MCF 10A (cell line): Measurements from ENCODE around the gene CORO1A. TPM values are rescaled to one million over a fixed set of nuclear protein-coding genes. Genes with fewer than 3 reads are reported as not detected.

Source experiments
- BruUV-seq: library from RNA; stranded (reverse); fragments of 400-500 nt; replicated peaks from 2 replicates; lab custom pipeline; 2021; lab: Mats Ljungman, UMichigan
- CTCF ChIA-PET: fragments of 300-600 bp; sonication (Branson Sonifier 250); formaldehyde crosslinking; extraction: SDS; loops from one replicate; lab custom pipeline; 2021; ENCODE audit warnings: antibody characterized with exemption, inconsistent platforms; lab: Yijun Ruan, JAX
- POLR2A ChIA-PET: fragments of 300-600, 350-650 bp; sonication (Branson Sonifier 250); formaldehyde crosslinking; extraction: SDS; loops from one replicate; lab custom pipeline; 2020; ENCODE audit warnings: antibody characterized with exemption, inconsistent platforms; lab: Yijun Ruan, JAX
- DNase-seq: peaks from one replicate; pipeline ENCODE4 v3.0.0-alpha.2; 2018; ENCODE audit not compliant: unreplicated experiment
- H3K27ac Mint-ChIP-seq: one replicate; pipeline ENCODE4 v1.8.0; 2022; ENCODE audit warnings: mild to moderate bottlenecking, low read depth, mixed read lengths; ENCODE audit not compliant: unreplicated experiment
- H3K27me3 Mint-ChIP-seq: one replicate; pipeline ENCODE4 v1.8.0; 2022; ENCODE audit warnings: mixed read lengths; ENCODE audit not compliant: insufficient read depth, unreplicated experiment
- H3K36me3 Mint-ChIP-seq: one replicate; pipeline ENCODE4 v1.8.0; 2022; ENCODE audit warnings: mild to moderate bottlenecking, moderate library complexity, mixed read lengths; ENCODE audit not compliant: insufficient read depth, unreplicated experiment
- H3K4me1 Mint-ChIP-seq: one replicate; pipeline ENCODE4 v1.8.0; 2022; ENCODE audit warnings: mixed read lengths; ENCODE audit not compliant: insufficient read depth, unreplicated experiment
- H3K4me3 Mint-ChIP-seq: one replicate; pipeline ENCODE4 v1.8.0; 2022; ENCODE audit warnings: mild to moderate bottlenecking, moderate library complexity, mixed read lengths; ENCODE audit not compliant: unreplicated experiment
- H3K9me3 Mint-ChIP-seq: one replicate; pipeline ENCODE4 v1.8.0; 2022; ENCODE audit warnings: mixed read lengths; ENCODE audit not compliant: unreplicated experiment
- intact Hi-C: fragments of 100-400 bp; cut with micrococcal nuclease; formaldehyde crosslinking; loops from 2 replicates; pipeline ENCODE4 v1.14.1; 2022
- total RNA-seq: library from RNA; stranded (reverse); gene quantifications from 2 replicates; pipeline ENCODE4 v1.2.3, GENCODE V29; 2022
- TF ChIP-seq, protein P1 (sequence below): fragments of 200-600 bp; IDR thresholded peaks from one replicate; pipeline ENCODE4 v1.8.0; 2022; ENCODE audit warnings: antibody characterized with exemption, mild to moderate bottlenecking; ENCODE audit not compliant: unreplicated experiment

CORO1A gene
- total RNA-seq, 1 experiment from 2014 or later: 1.9 TPM

DNA sequence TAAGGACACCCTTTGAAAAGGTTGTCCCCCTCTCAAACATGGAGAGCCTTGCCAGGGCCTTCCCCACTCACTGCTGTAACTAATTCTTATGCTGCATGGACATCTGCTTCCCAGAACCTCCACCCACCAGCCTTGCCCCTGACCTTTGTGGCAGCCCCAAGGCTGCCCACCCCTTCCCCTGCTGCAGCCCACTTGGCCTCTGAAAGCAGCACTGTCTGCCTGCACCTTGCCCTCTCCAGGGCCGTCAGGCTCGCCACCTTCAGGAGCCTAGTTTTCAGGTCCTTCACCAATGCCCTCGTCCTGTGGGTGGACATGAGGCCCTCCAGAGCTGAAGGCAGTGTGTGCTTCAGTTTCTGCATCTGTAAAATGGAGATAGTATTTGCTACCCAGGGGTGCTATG, 2.7 kb upstream of the CORO1A start:
- H3K36me3 Mint-ChIP-seq: no peaks in the 10 kb centered on the region
- H3K9me3 Mint-ChIP-seq: no peaks in the 10 kb centered on the region
- no peak for DNase-seq
- BruUV-seq: no TSS peak
- ChIA-PET POLR2A (no interaction called here), CTCF (interaction anchor here (0.6 kb wide), 1 partner anchor 1479 kb away, joined by 3 read pairs; no protein-coding TSS in a partner anchor)
- no peak overlapping the region for H3K4me3 Mint-ChIP-seq
- intact Hi-C loops: no loop called here
- no peaks in the 10 kb centered on the region for H3K4me1 Mint-ChIP-seq
- TF ChIP-seq, protein P1, sequence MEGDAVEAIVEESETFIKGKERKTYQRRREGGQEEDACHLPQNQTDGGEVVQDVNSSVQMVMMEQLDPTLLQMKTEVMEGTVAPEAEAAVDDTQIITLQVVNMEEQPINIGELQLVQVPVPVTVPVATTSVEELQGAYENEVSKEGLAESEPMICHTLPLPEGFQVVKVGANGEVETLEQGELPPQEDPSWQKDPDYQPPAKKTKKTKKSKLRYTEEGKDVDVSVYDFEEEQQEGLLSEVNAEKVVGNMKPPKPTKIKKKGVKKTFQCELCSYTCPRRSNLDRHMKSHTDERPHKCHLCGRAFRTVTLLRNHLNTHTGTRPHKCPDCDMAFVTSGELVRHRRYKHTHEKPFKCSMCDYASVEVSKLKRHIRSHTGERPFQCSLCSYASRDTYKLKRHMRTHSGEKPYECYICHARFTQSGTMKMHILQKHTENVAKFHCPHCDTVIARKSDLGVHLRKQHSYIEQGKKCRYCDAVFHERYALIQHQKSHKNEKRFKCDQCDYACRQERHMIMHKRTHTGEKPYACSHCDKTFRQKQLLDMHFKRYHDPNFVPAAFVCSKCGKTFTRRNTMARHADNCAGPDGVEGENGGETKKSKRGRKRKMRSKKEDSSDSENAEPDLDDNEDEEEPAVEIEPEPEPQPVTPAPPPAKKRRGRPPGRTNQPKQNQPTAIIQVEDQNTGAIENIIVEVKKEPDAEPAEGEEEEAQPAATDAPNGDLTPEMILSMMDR: no peak
- no peak overlapping the region for H3K27ac Mint-ChIP-seq
- H3K27me3 Mint-ChIP-seq: no peaks in the 10 kb centered on the region

DNA sequence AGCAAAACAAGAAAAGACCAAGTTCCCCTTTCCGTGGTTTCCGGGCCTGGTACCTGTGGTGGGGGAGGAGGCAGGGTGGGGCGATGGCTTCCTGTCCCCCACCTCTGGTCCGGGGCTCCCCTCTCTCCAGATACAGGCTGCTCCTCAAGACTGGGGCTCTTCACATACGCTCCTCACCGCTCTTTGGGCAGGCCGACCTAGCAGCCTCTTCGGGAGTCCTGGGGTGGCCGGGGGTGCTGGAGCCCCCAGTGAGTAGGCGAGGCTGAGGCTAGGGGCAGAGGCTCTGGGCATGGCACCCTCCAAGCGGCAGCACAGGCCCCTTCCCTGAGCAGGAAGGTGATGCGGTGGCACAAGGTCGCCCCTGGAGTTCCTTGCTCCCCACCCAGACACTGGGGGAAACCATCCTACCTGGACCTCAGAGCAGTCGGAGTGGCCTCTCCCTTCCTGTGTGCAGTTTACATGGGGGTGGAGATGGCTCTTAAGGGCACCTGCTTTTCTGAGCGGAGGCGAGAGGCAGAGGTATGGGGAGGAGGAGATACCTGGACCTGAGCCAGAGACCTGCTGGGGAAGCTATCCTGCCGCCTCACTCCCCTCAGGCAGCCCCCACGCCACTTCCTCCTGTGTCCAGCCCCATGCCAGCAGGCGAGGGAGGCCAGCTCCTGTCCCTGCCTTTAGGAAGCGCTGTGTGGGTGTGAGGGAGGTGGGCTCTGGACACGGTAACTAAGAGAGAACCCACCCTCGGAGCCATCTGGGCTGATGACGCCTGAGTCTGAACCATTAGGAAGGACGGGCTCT, 891 bp downstream of the CORO1A start:
- intact Hi-C loops: no loop called here
- ChIA-PET POLR2A (interaction anchor here (1.5 kb wide), 1 partner anchor 64 kb away, joined by 4 read pairs; no protein-coding TSS in a partner anchor), CTCF (no interaction called here)
- TF ChIP-seq, protein P1: no peak
- no peaks in the 10 kb centered on the region for H3K27me3 Mint-ChIP-seq
- no peak overlapping the region for H3K27ac Mint-ChIP-seq
- peaks cover 4% of the 10 kb centered on the region for H3K4me1 Mint-ChIP-seq
- no TSS peak for BruUV-seq
- no peaks in the 10 kb centered on the region for H3K9me3 Mint-ChIP-seq
- no peaks in the 10 kb centered on the region for H3K36me3 Mint-ChIP-seq
- peak overlapping the region; percentile 46 for H3K4me3 Mint-ChIP-seq
- peak; percentile 40 for DNase-seq

DNA sequence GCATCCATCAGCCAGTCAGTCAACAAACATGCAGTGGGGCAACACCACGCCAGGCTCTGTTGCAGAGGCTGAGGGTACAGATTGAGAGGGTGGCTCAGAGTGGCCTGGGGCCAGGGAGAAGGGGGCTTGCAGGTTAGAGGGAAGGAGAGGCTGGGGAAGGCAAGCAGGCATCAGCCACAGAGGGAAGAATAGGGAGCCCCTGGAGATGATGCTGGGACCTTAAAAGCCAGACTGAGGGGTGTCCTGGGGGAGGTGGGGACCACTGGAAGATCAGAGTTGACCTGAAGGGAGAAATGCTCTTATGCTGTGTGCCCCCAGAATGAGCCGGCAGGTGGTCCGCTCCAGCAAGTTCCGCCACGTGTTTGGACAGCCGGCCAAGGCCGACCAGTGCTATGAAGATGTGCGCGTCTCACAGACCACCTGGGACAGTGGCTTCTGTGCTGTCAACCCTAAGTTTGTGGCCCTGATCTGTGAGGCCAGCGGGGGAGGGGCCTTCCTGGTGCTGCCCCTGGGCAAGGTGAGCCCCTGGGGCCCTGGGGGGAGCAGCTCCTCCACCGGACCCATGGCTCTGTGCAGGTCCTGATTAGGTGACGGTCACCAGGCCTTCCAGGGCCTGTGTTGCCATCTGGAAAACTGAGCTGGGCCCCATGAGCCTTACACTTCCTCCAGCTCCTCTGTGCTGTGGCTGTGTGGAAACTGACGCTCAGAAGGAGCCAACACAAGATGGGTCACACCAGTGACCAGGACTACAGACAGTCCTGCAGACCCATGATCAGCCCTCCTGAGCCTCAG, 1.7 kb downstream of the CORO1A start:
- H3K9me3 Mint-ChIP-seq: no peaks in the 10 kb centered on the region
- CTCF ChIA-PET: interaction anchor here (0.5 to 2.4 kb wide), 2 partner anchors 93 to 185 kb away, joined by 3 to 9 read pairs; partner anchors contain the start of genes TBC1D10B and TBX6
- H3K4me3 Mint-ChIP-seq: no peak overlapping the region
- no TSS peak for BruUV-seq
- POLR2A ChIA-PET: interaction anchor here (0.6 kb wide), 1 partner anchor 24 kb away, joined by 4 read pairs; no protein-coding TSS in a partner anchor
- no peak for DNase-seq
- intact Hi-C loops: no loop called here
- no peaks in the 10 kb centered on the region for H3K36me3 Mint-ChIP-seq
- TF ChIP-seq, protein P1: no peak
- peaks cover 4% of the 10 kb centered on the region for H3K4me1 Mint-ChIP-seq
- no peak overlapping the region for H3K27ac Mint-ChIP-seq
- no peaks in the 10 kb centered on the region for H3K27me3 Mint-ChIP-seq
